CD4-positive, alpha-beta memory T cell (primary cell): Measurements from ENCODE around the gene CLIC1. TPM values are rescaled to one million over a fixed set of nuclear protein-coding genes. Genes with fewer than 3 reads are reported as not detected.

Experiments
- CTCF ChIA-PET: fragments of 350-600 bp; sonication (Branson Sonifier 250); formaldehyde crosslinking; loops from one replicate; lab custom pipeline; 2021; ENCODE audit warnings: inconsistent platforms; ENCODE audit not compliant: partially characterized antibody; lab: Charles Lee
- POLR2A ChIA-PET: fragments of 350-600 bp; sonication (Branson Sonifier 250); formaldehyde crosslinking; loops from one replicate; lab custom pipeline; 2021; ENCODE audit not compliant: partially characterized antibody; lab: Charles Lee
- DNase-seq, 5 donors: peaks; one replicate each; pipeline versions ENCODE4 v3.0.0 to v3.0.0-alpha.2; 2020 to 2022; ENCODE audit warnings: mixed read lengths in 1 of 5
- H3K27ac ChIP-seq: one replicate; pipeline ENCODE4 v1.7.0; 2013; ENCODE audit warnings: low read depth, low read length
- H3K27me3 ChIP-seq: 2 replicates; pipeline ENCODE4 v1.7.0; 2013; ENCODE audit warnings: mild to moderate bottlenecking, low read length, moderate library complexity; ENCODE audit not compliant: insufficient read depth
- H3K36me3 ChIP-seq: 2 replicates; pipeline ENCODE4 v1.7.0; 2013; ENCODE audit warnings: mild to moderate bottlenecking, low read length, moderate library complexity; ENCODE audit not compliant: insufficient read depth
- H3K4me1 ChIP-seq: 2 replicates; pipeline ENCODE4 v1.7.0; 2013; ENCODE audit warnings: mild to moderate bottlenecking, low read length, moderate library complexity; ENCODE audit not compliant: insufficient read depth
- H3K4me3 ChIP-seq, 2 donors: one replicate each; pipeline ENCODE4 v1.7.0; 2013; ENCODE audit warnings: low read length in 2 of 2, mild to moderate bottlenecking in 1 of 2
- H3K9me3 ChIP-seq, 2 donors: one replicate each; pipeline ENCODE4 v1.7.0; 2013; ENCODE audit warnings: low read length in 2 of 2, control low read depth in 1 of 2; ENCODE audit not compliant: control insufficient read depth in 1 of 2
- H3K27ac Mint-ChIP-seq, 7 donors: one replicate each; pipeline ENCODE4 v1.8.0; 2020 to 2021; ENCODE audit warnings: mixed read lengths in 7 of 7, mild to moderate bottlenecking in 6 of 7, inconsistent platforms in 3 of 7, moderate library complexity in 3 of 7
- H3K27me3 Mint-ChIP-seq, 2 donors: one replicate each; pipeline ENCODE4 v1.8.0; 2020 to 2021; ENCODE audit warnings: mixed read lengths in 2 of 2
- H3K36me3 Mint-ChIP-seq, 2 donors: one replicate each; pipeline ENCODE4 v1.8.0; 2020 to 2021; ENCODE audit warnings: mixed read lengths in 2 of 2, inconsistent platforms in 1 of 2, mild to moderate bottlenecking in 1 of 2
- H3K4me1 Mint-ChIP-seq, 4 donors: one replicate each; pipeline ENCODE4 v1.8.0; 2020 to 2021; ENCODE audit warnings: mixed read lengths in 4 of 4, mild to moderate bottlenecking in 1 of 4
- H3K4me3 Mint-ChIP-seq, 8 donors: one replicate each; pipeline ENCODE4 v1.8.0; 2020 to 2021; ENCODE audit warnings: mixed read lengths in 8 of 8, mild to moderate bottlenecking in 7 of 8, moderate library complexity in 6 of 8, inconsistent platforms in 3 of 8
- H3K9me3 Mint-ChIP-seq, 8 donors: one replicate each; pipeline ENCODE4 v1.8.0; 2020 to 2021; ENCODE audit warnings: mixed read lengths in 8 of 8, mild to moderate bottlenecking in 5 of 8, inconsistent platforms in 3 of 8, moderate library complexity in 1 of 8
- intact Hi-C: fragments of 100-400 bp; cut with micrococcal nuclease; formaldehyde crosslinking; loops from one replicate; pipeline ENCODE4 v1.15.1; 2023
- polyA plus RNA-seq, 2 donors: library from polyadenylated mRNA; unstranded; fragments of 300-500 nt; fragmentation: Illumina TruSeq; gene quantifications; one replicate each; pipeline ENCODE4 v1.2.3, GENCODE V29; 2021
- total RNA-seq, 2 experiments: library from RNA; stranded (reverse); gene quantifications; one replicate each; pipeline ENCODE4 v1.2.3, GENCODE V29; 2021

CLIC1 gene
- total and polyA plus RNA-seq, 4 experiments from 2014 or later: 91.0 to 601 (median 280) TPM

DNA sequence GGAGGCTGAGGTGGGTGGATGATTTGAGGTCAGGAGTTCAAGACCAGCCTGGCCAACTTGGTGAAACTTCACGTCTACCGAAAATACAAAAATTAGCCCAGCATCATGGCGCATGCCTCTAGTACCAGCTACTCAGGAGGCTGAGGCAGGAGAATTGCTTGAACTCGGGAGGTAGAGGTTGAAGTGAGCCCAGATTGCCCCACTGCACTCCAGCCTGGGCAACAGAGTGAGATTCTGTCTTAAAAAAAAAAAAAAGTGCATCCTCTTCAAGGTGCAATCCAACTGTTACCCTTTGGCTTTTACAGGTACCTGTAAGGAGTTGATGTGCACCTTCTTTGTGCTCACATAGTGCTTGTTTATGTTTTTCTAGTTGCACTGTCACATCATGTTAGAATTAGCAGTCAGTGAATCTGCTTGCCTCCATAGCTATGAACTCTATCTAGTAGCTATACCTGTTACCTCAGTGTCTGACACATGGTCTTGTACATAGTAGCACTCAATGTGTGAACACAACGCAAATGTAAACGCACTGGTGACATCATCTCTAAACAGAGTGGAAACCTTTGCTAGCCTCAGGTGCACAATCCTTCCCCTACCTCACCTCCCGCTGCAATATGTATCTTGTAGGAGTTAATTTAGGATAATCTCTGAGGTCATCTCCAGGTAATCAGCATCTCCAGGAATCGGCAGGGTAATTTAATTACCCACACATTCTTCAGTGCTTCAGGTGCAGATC, 13.1 kb upstream of the CLIC1 start:
- ChIA-PET CTCF (interaction anchor here (1.1 kb wide), 1 partner anchor 20 kb away, joined by 3 read pairs; no protein-coding TSS in a partner anchor), POLR2A (interaction anchor here (1.2 kb wide), 1 partner anchor 10 kb away, joined by 4 read pairs; the partner anchor contains the start of gene MSH5)
- Mint-ChIP-seq H3K4me1 (peaks cover 0 to 8% (median 3%) of the 10 kb centered on the region in 4 donors), H3K27me3 (no peaks in the 10 kb centered on the region), H3K9me3 (no peaks in the 10 kb centered on the region), H3K36me3 (peaks cover 0 to 4% of the 10 kb centered on the region in 2 donors), H3K4me3 (no peak overlapping the region), H3K27ac (no peak overlapping the region)
- Histone ChIP-seq H3K4me3 (no peak overlapping the region), H3K27me3 (no peaks in the 10 kb centered on the region), H3K36me3 (no peaks in the 10 kb centered on the region), H3K27ac (no peak overlapping the region), H3K9me3 (no peaks in the 10 kb centered on the region), H3K4me1 (no peaks in the 10 kb centered on the region)
- DNase-seq: no peak
- intact Hi-C loops: no loop called here

GRCh38 chr6:31744422-31744821, 8.1 kb upstream of the CLIC1 start:
- CTCF ChIA-PET: no interaction called here
- Histone ChIP-seq H3K4me1 (peaks cover 11% of the 10 kb centered on the region), H3K27ac (no peak overlapping the region), H3K9me3 (no peaks in the 10 kb centered on the region), H3K4me3 (no peak overlapping the region), H3K27me3 (no peaks in the 10 kb centered on the region), H3K36me3 (no peaks in the 10 kb centered on the region)
- intact Hi-C loops: no loop called here
- POLR2A ChIA-PET: interaction anchor here (1.3 to 1.4 kb wide), 2 partner anchors 9 to 83 kb away, joined by 3 read pairs; partner anchors contain the start of genes CLIC1 and HSPA1B
- peaks cover 6 to 23% (median 15%) of the 10 kb centered on the region in 4 donors for H3K4me1 Mint-ChIP-seq
- no peak overlapping the region for H3K4me3 Mint-ChIP-seq
- H3K27ac Mint-ChIP-seq: peak overlapping the region in 3 of 7 donors; percentile 7 to 64 (median 49)
- DNase-seq: no peak
- H3K9me3 Mint-ChIP-seq: no peaks in the 10 kb centered on the region
- peaks cover 4 to 6% of the 10 kb centered on the region in 2 donors for H3K36me3 Mint-ChIP-seq
- H3K27me3 Mint-ChIP-seq: no peaks in the 10 kb centered on the region

GRCh38 chr6:31742894-31743293, 6.6 kb upstream of the CLIC1 start:
- CTCF ChIA-PET: no interaction called here

DNA sequence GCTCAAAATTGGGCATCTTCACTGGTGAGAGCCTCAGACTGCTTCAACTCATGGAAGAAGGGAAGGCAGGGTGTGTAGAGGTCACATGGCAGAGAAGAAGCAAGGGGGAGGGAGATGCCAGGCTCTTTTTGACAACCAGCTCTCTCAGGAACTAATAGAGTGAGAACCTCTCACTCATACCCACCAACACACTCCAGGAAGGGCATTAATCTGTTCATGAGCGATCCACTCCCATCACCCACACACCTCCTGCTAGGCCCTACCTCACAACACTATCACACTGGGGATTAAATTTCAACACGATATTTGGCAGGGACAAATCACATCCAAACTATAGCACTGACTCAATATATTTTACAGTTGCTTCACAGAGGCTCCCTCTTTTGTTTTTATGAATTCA, 5.5 kb upstream of the CLIC1 start:
- Mint-ChIP-seq H3K4me1 (peaks cover 29 to 46% (median 38%) of the 10 kb centered on the region in 4 donors), H3K9me3 (no peaks in the 10 kb centered on the region), H3K36me3 (peaks cover 4 to 9% of the 10 kb centered on the region in 2 donors), H3K4me3 (peak overlapping the region in 7 of 8 donors; percentile 5 to 86 (median 58)), H3K27ac (peak overlapping the region in 2 of 7 donors; percentile 77 to 94), H3K27me3 (no peaks in the 10 kb centered on the region)
- Histone ChIP-seq H3K9me3 (no peaks in the 10 kb centered on the region), H3K4me3 (no peak overlapping the region), H3K27me3 (no peaks in the 10 kb centered on the region), H3K27ac (no peak overlapping the region), H3K36me3 (no peaks in the 10 kb centered on the region), H3K4me1 (peaks cover 37% of the 10 kb centered on the region)
- intact Hi-C loops: no loop called here
- CTCF ChIA-PET: interaction anchor here (3.3 to 17.2 kb wide), 2 partner anchors 31 to 49 kb away, joined by 15 to 173 read pairs; partner anchors contain the start of gene VWA7
- POLR2A ChIA-PET: interaction anchor here (0.9 to 1.0 kb wide), 2 partner anchors 54 to 57 kb away, joined by 3 read pairs; partner anchors contain the start of gene VARS1
- DNase-seq: no peak

More at GRCh38 chr6:31742894-31743293, 6.6 kb upstream of the CLIC1 start:
- Mint-ChIP-seq H3K4me3 (peak overlapping the region in 1 of 8 donors; percentile 45), H3K36me3 (peaks cover 4 to 7% of the 10 kb centered on the region in 2 donors), H3K27me3 (no peaks in the 10 kb centered on the region), H3K4me1 (peaks cover 20 to 38% (median 30%) of the 10 kb centered on the region in 4 donors), H3K27ac (peak overlapping the region in 1 of 7 donors; percentile 28), H3K9me3 (no peaks in the 10 kb centered on the region)
- intact Hi-C loops: no loop called here
- Histone ChIP-seq H3K27me3 (no peaks in the 10 kb centered on the region), H3K4me3 (no peak overlapping the region), H3K4me1 (peaks cover 27% of the 10 kb centered on the region), H3K36me3 (no peaks in the 10 kb centered on the region), H3K9me3 (no peaks in the 10 kb centered on the region), H3K27ac (no peak overlapping the region)
- POLR2A ChIA-PET: no interaction called here
- no peak for DNase-seq

GRCh38 chr6:31740397-31741223, 4.3 kb upstream of the CLIC1 start:
- peak overlapping the region; percentile 86 to 99 (median 96) for H3K4me3 Mint-ChIP-seq
- H3K27ac Mint-ChIP-seq: peak overlapping the region; percentile 94 to 97 (median 95)
- ChIA-PET CTCF (interaction anchor here (0.7 to 17.2 kb wide), 6 partner anchors 11 to 89 kb away, joined by 3 to 173 read pairs (median 12); partner anchors contain the start of genes HSPA1A, HSPA1B, HSPA1L and VWA7), POLR2A (interaction anchor here (0.6 to 8.9 kb wide), 19 partner anchors 13 to 450 kb away, joined by 3 to 81 read pairs (median 7); partner anchors contain the start of genes ABHD16A, BAG6, DDAH2 and GPANK1)
- intact Hi-C loops: no loop called here
- Histone ChIP-seq H3K27ac (peak overlapping the region; percentile 64), H3K4me3 (peak overlapping the region; percentile 82), H3K4me1 (peaks cover 42% of the 10 kb centered on the region), H3K36me3 (no peaks in the 10 kb centered on the region), H3K27me3 (no peaks in the 10 kb centered on the region), H3K9me3 (no peaks in the 10 kb centered on the region)
- H3K36me3 Mint-ChIP-seq: peaks cover 4 to 19% of the 10 kb centered on the region in 2 donors
- H3K27me3 Mint-ChIP-seq: no peaks in the 10 kb centered on the region
- DNase-seq: no peak
- H3K9me3 Mint-ChIP-seq: no peaks in the 10 kb centered on the region
- peaks cover 33 to 57% (median 47%) of the 10 kb centered on the region in 4 donors for H3K4me1 Mint-ChIP-seq

DNA sequence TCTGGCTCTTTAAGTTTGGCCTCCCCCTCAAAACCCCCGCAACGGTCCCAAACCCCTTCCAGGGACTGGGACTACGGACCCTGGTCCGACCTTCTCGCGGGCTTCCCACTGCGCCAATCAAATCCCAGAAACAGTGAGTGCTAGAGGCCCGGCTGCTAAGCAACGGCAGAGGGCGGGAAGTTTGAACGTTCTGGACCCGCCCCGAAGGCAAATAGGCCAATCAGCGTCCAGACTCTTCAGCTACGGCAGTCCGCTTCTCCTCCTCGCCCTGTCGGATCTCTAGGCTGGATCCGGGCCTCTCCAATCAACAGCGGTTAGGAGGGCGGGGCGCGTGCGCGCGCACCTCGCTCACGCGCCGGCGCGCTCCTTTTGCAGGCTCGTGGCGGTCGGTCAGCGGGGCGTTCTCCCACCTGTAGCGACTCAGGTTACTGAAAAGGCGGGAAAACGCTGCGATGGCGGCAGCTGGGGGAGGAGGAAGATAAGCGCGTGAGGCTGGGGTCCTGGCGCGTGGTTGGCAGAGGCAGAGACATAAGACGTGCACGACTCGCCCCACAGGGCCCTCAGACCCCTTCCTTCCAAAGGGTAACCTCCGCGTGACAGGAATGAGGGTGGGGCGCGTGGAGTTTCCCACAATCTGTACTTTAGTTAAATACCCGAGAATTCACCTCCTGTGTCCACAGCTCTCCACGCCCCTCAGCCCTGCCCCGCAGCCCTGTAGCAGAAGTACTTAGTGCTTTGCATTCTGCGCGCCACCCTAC, 3.5 kb upstream of the CLIC1 start, which contains the start of gene MSH5:
Gene MSH5, plus strand, starts transcription at position 367 of the 758 bp plus-strand sequence. CDS start 462 bp downstream, outside the sequence.
- H3K27ac ChIP-seq: peak within 1 kb of the TSS; percentile 64
- DNase-seq: peak; percentile 92 to 97 (median 94)
- no peaks in the 10 kb centered on the region for H3K9me3 Mint-ChIP-seq
- peaks cover 42% of the 10 kb centered on the region for H3K4me1 ChIP-seq
- intact Hi-C loops: loop anchor here (1.0 to 5.0 kb wide), 4 partner anchors 33 to 88 kb away; partner anchors contain the start of genes ABHD16A, BAG6 and LY6G5C
- CTCF ChIA-PET: interaction anchor here (0.7 to 17.2 kb wide), 8 partner anchors 10 to 150 kb away, joined by 3 to 173 read pairs (median 7); partner anchors contain the start of genes HSPA1A, HSPA1B, HSPA1L and VWA7
- no peaks in the 10 kb centered on the region for H3K9me3 ChIP-seq
- peak within 1 kb of the TSS; percentile 82 for H3K4me3 ChIP-seq
- no peaks in the 10 kb centered on the region for H3K36me3 ChIP-seq
- no peaks in the 10 kb centered on the region for H3K27me3 ChIP-seq
- peak within 1 kb of the TSS; percentile 89 to 99 (median 98) for H3K4me3 Mint-ChIP-seq
- no peaks in the 10 kb centered on the region for H3K27me3 Mint-ChIP-seq
- POLR2A ChIA-PET: interaction anchor here (0.6 to 8.9 kb wide), 25 partner anchors 11 to 1232 kb away, joined by 3 to 81 read pairs (median 5); partner anchors contain the start of genes ABHD16A, BAG6, DDAH2 and GPANK1
- H3K27ac Mint-ChIP-seq: peak within 1 kb of the TSS; percentile 94 to 97 (median 95)
- H3K4me1 Mint-ChIP-seq: peaks cover 33 to 64% (median 51%) of the 10 kb centered on the region in 4 donors
- peaks cover 0 to 27% of the 10 kb centered on the region in 2 donors for H3K36me3 Mint-ChIP-seq
